ENCODE results near the gene CCDC150.

CCDC150 gene

DNA sequence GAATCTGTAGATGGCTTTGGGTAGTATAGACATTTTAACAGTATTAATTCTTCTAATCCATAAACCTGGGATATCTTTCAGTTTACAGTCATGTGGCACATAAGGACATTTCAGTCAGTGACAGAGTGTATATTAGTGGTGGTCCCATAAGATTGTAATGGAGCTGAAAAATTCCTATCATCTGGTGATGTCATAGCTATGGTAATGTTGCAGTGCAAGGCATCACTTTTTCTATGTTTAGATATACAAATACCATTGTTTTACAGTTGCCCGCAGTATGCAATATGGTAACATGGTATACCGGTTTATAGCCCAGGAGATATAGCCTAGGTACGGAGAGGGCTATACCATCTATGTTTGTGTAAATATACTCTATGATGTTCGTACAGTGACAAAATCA is 9.7 kb downstream of the CCDC150 start:
- ChIA-PET CTCF (no interaction called here), POLR2A (no interaction called here)
- TF ChIP-seq, protein P1, sequence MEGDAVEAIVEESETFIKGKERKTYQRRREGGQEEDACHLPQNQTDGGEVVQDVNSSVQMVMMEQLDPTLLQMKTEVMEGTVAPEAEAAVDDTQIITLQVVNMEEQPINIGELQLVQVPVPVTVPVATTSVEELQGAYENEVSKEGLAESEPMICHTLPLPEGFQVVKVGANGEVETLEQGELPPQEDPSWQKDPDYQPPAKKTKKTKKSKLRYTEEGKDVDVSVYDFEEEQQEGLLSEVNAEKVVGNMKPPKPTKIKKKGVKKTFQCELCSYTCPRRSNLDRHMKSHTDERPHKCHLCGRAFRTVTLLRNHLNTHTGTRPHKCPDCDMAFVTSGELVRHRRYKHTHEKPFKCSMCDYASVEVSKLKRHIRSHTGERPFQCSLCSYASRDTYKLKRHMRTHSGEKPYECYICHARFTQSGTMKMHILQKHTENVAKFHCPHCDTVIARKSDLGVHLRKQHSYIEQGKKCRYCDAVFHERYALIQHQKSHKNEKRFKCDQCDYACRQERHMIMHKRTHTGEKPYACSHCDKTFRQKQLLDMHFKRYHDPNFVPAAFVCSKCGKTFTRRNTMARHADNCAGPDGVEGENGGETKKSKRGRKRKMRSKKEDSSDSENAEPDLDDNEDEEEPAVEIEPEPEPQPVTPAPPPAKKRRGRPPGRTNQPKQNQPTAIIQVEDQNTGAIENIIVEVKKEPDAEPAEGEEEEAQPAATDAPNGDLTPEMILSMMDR (IDR thresholded peaks at IDR 0.05; ENCODE audit: control extremely low read depth, extremely low read depth, low read depth, missing control alignments), result no peak
- no peak for DNase-seq (ENCODE audit: extremely low spot score)

DNA sequence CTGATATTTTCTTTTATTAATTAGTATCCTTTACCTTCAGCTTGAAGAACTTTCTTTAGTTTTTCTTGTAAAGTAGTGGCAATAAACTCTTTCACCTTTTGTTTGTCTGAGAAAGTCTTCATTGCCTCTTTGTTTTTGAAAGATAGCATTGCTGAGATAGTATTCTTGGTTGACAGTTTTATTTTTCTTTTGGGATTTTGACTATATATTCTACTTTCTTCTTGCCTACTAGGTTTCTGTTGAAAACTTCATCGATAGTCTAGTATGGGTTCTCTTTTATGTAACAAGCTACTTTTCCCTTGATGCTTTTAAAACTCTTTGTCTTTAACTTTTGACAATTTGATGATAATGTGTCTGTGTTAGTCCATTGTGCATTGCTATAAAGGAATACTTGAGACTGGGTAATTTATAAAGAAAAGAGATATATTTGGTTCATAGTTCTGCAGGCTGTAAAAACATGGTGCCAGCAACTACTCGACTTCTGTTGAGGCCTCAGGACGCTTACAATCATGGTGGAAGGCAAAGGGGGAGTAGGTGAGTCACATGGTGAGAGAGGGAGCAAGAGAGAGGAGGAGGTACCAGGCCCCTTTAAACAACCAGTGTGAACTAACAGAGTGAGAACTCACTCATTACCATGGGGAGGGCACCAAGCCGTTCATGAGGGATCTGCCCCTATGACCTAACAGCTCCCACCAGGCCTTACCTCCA is 12.0 kb downstream of the CCDC150 start:
- POLR2A ChIA-PET, result no interaction called here
- DNase-seq (ENCODE audit: extremely low spot score), result no peak

DNA sequence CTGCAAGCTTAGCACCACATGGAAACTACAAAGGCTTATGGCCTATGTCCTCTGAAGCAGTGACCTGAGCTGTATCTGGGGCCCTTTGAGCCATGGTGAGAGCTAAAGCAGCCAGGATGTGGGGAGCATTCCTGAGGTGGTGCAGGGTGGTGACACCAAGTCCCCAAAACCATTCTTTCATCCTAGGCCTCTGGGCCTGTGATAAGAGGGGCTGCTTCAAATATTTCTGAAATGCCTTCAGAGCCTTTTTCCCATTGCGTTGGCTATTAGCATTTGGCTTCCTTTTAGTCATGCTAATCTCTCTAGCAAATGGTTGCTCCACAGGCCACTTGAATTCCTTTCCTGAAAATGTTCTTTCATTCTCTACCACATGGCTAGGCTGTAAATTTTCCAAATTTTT is 13.4 kb downstream of the CCDC150 start:
- ChIA-PET POLR2A (no interaction called here), CTCF (no interaction called here)
- TF ChIP-seq, protein P1 (IDR thresholded peaks at IDR 0.05; ENCODE audit: control extremely low read depth, extremely low read depth, low read depth, missing control alignments), result no peak
- DNase-seq (ENCODE audit: extremely low spot score), result no peak

More for the DNA sequence above, 12.0 kb downstream of the CCDC150 start:
- TF ChIP-seq, protein P1 (IDR thresholded peaks at IDR 0.05; ENCODE audit: control extremely low read depth, extremely low read depth, low read depth, missing control alignments), result no peak
- CTCF ChIA-PET, result interaction anchor here (1.6 kb wide), 1 partner anchor 12 kb away, joined by 4 read pairs; the partner anchor contains the start of gene CCDC150

DNA sequence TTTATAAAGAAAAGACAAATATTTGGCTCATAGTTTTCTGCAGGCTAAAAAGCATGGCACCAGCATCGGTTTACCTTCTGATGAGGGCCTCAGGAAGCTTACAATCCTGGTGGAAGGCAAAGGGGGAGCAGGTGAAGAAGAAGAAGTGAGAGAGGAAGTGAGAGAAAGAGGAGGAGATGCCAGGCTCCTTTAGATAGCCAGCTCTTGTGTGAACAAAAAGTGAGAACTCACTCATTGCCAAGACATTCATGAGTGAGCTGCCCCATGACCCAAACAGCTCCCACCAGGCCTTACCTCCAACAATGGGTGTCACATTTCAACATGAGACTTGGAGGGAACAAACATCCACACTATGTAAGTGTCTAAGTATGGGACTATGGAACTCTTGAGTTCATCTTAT is 14.3 kb downstream of the CCDC150 start:
- CTCF ChIA-PET, result no interaction called here
- DNase-seq (ENCODE audit: extremely low spot score), result no peak
- TF ChIP-seq, protein P1 (IDR thresholded peaks at IDR 0.05; ENCODE audit: control extremely low read depth, extremely low read depth, low read depth, missing control alignments), result no peak

DNA sequence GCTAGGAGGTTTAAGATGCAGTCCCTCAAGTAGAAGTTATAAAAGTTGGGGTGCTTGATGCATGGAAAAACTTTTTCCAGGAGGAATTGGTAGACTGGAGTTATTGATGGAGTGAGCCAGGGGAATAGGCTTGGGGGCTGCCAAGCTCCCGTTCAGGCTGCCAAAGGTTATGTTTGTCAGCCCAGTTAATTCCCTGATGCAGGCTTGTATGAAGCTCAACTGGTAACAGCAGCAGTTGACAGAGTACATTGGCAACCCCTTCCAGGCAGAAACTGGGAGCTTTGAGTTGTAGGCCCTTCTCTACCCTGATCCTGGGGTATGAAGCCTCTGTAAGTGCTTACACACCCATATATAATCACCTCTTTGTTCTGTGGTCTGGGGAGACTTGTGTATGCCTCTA is 16.2 kb downstream of the CCDC150 start:
- CTCF ChIA-PET, result interaction anchor here (1.4 kb wide), 2 partner anchors 13 kb away, joined by 7 read pairs; no protein-coding TSS in a partner anchor
- POLR2A ChIA-PET, result no interaction called here
- TF ChIP-seq, protein P1 (IDR thresholded peaks at IDR 0.05; ENCODE audit: control extremely low read depth, extremely low read depth, low read depth, missing control alignments), result no peak
- DNase-seq (ENCODE audit: extremely low spot score), result no peak

More for the DNA sequence above, 14.3 kb downstream of the CCDC150 start:
- POLR2A ChIA-PET, result no interaction called here

DNA sequence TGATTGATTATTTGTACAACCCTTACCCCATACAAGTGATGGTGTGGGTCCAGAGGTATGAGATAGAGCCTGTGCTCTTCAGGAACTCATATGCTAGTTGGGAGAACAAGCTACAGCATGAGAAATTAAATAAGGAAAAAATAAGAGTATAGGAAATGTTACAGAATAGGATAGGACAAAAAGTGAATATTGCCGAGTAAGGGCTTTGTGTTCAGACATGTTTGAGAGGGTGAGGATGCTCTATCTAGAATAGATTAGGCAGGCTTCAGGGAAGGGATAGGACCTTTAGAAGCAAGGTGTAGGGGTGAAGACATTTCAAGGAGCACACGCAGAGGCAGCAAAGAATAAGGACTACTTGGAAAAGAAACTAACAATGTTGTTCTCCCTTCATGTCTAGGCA is 17.8 kb downstream of the CCDC150 start:
- TF ChIP-seq, protein P1 (IDR thresholded peaks at IDR 0.05; ENCODE audit: control extremely low read depth, extremely low read depth, low read depth, missing control alignments), result no peak
- ChIA-PET POLR2A (no interaction called here), CTCF (interaction anchor here (3.8 kb wide), 1 partner anchor 12 kb away, joined by 13 read pairs; no protein-coding TSS in a partner anchor)
- DNase-seq (ENCODE audit: extremely low spot score), result no peak
